GM19395 (cell line): ENCODE measurements around the gene DLX1.

Experiments used
- ATAC-seq: cut with Tn5 transposase; IDR thresholded peaks from one replicate; pipeline ENCODE4 v1.9.1; 2021; ENCODE audit warnings: mild to moderate bottlenecking, moderate library complexity; ENCODE audit not compliant: unreplicated experiment

The DLX1 gene

GRCh38 chr2:172096626-172097547 lies 11.6 kb downstream of the DLX1 start:
- no peak for ATAC-seq

GRCh38 chr2:172097557-172098131 lies 12.3 kb downstream of the DLX1 start:
- no peak for ATAC-seq

GRCh38 chr2:172098287-172098649 lies 13.0 kb downstream of the DLX1 start:
- no peak for ATAC-seq

DNA sequence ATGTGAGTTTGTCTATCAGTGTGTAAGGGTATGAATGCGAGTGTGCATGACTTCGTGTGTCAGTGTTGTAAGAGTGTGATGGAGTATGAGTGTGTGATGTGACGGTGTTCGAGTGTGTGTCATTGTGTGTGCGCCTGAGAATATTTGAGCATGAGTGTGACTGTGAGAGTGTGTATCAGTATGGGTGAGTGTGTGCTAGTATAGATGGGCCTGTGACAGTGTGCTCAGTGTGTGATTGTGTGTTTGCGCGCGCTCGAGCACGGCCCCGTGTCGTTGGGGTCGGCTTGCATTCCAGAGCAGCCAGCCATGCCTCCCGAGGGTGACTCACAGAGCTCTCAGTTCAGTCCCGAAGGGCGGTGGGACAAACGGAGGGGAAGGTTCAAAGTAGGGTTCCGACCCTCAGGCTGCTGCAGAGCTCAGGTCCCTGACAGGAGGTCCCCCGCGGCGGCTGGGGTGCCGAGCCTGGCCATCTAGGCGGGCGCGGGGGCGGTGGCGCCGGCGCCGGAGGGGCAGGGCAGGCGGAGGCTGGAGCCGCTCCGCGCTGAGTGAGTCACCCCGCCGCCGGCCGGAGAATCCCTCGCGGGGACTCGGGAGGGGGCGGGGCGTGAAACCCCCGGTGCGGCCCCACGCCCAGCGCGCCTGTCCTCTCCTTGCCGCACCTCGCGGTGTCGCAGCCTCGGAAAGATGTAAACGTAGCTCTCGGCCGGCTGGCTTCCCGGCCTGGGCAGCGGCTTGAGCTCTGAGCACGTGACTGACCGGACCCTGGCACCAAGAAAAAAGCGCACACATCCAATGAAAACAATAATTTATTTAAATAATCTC lies 13.6 kb downstream of the DLX1 start:
- ATAC-seq = no peak

DNA sequence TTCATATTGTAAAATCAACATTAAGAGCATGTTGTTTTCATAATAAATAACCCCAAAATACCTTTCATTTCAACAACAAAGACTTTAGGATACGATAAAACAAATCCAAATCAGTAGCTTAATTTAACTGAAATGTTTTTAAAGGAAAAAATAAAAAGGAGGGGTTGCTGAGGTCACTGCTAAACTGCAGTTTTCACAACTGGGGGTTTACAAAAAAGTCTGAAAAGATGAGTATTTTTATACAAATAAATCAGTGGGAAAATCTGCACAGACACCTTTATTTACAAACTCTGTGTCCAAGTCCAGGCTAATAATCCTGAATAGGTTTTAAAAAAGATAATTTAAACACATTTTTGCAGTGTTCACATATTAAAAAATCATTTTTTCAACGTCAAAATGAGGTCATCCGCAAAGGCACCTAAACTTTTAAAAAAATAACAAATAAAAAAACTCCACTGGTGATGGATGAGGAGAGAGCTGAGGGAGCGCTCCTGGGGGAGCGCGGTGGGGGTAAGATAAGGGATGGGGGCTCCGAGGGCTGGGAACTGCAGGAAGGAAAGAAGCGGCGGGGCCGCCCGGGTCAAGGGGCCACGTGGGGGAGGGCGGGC lies 14.3 kb downstream of the DLX1 start:
- no peak for ATAC-seq

DNA sequence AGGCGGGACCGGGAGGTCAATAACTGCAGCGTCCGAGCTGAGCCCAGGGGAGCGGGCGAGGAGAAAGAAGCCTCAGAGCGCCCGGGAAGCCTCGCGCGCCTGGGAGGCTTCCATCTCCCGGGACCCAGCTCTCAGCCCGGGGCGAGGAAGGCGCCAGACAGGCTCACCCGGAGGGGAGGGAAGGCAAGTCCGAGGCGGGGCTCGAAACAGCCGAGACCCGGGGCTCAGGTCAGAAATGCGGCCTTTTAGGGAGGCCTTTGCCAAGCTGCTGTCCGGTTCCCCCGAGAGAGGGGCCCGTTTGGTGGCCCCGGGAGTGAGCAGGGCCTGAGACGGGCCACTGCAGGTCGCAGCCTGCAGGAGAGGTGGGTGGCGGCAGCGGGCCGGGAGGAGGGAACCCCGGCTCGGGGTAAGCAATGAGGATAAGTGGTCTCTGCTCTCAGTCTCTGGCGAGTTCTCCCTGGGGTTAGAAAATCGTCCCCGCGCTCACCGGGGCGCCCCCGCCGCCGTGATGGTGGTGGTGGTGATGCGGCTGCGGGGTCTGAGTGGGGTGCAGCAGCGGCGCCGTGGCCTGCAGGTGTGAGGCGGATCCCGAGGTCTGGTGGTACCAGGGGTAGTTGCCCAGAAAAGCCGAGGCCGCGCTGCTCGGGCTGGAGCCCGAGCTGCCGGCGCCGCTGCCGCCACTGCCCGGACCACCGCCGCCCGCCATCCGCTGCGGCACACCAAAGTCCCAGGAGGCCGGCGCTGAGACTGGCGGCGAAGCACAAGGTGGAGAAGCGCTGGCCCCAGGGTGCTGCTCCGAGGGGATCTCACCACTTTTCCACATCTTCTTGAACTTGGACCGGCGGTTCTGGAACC lies 15.0 kb downstream of the DLX1 start:
- ATAC-seq = no peak

GRCh38 chr2:172100935-172101820 lies 15.9 kb downstream of the DLX1 start:
- ATAC-seq = no peak

DNA sequence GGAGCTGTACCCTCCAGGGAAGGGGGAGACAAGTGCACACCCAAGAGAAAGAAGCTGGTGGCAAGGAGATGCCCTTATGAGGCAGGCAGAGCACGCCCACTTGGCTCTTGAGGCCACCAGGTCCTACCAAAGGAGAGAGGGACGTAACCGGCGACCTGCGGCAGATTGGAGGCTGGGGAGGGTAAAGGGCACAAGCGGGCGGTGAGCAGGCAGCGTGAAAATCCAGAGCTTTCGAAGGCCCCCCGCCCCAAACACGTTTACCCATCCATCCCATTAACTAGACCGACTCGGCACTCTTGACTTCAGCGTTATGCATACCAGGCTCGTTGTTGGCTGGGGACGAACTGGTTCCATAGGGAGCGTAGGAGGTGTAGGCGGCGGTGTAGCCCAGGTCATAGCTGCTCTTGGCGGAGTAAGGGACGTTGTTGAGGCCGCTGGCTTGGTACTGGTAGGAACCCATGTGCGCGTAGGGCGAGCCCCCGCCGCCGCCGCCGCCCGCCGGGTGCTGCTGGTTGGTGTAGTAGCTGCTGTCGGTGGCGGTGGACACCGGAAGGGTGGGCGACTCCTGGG lies 16.6 kb downstream of the DLX1 start:
- no peak for ATAC-seq

GRCh38 chr2:172102391-172103359 lies 17.4 kb downstream of the DLX1 start, which contains the start of gene DLX2:
Gene DLX2, minus strand, starts transcription at chr2:172102900. Its CDS starts 362 bp downstream, at chr2:172102538.
- ATAC-seq = peak; percentile 83

- no peak for ATAC-seq
Observed at GRCh38 chr2:172103471-172104272, 18.4 kb downstream of the DLX1 start.

- ATAC-seq = no peak
Observed at GRCh38 chr2:172105471-172106107, 20.3 kb downstream of the DLX1 start.

DNA sequence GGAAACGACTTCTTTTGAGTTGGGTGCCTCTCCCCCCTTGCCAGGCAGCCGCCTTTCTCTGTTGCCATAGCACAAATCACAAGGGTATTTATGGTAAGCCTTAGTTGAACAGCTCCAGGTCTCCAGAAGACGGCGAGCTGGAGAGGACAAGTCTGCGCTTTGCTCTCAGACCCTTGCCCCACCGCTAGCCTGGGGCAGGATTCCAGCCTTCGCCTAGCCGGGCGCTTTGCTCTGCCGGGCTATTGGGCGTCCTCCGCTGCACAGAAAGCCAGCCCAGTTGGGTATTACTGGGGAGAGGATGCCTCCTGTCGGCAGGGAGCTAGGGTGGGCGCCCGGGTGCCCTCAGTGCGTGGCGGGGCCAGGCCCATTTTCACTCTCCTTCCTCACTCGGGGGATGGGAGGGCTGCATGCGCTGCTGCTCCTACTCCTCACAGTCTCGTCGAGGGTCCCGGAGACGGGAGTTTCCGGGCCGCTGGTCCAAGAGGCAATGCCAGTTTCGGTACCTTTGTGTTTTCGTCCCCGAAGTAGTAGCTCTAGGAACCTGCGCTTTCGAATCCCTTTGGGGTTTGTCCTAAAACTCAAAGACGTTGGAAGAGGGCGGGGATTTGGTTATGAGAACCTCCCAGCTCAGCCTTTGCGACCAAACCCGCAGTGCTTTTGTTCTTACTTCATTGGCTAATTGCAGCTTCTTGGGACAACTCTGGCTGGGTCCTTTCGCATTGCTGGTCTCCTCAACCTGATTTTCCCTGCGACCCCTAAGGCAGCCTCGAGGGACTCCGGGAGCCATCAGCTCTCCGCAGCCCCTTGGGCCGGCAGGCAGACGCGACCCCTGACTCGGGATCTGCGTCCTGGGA lies 21.0 kb downstream of the DLX1 start:
- no peak for ATAC-seq

GRCh38 chr2:172107690-172108586 lies 22.6 kb downstream of the DLX1 start:
- no peak for ATAC-seq

DNA sequence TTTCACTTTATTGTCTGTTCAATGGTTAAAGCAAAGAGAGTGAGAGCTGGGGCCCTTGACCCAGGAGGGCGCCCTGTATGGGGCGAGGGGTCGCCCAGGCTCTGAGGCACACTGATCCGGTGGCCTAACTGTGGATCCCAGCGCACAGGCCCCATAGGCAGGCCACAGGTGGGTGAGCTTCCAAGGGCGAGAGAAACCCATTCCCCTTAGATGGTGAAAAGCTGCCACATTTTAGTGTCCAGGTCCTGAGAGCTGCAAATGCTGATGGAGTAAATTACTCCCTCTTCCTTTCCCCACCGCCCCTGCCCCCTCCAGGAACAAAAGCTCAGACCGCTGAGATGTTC lies 23.3 kb downstream of the DLX1 start:
- ATAC-seq = no peak
